ENCODE measurements around the gene KCNQ4. TPM values are rescaled to one million over a fixed set of nuclear protein-coding genes. Genes with fewer than 3 reads are reported as not detected.
A peak's percentile ranks its signal among the peaks of the same experiment; 100 is the strongest.

KCNQ4 gene
- total and polyA plus RNA-seq, 10 of the 15 experiments (the other 5 are each of a cell fraction or from before 2014, with no cell fraction given): 0.04 to 0.18 (median 0.08) TPM; not detected in 2

- RAD21 ChIA-PET (ENCODE audit: unreplicated experiment): interaction anchor here (1.3 kb wide), 1 partner anchor 10 kb away, joined by 4 read pairs; no protein-coding TSS in a partner anchor
- SMC1A ChIA-PET (ENCODE audit: uncharacterized antibody, unreplicated experiment): interaction anchor here (1.4 to 1.5 kb wide), 3 partner anchors 11 to 65 kb away, joined by 3 to 4 read pairs (median 4); no protein-coding TSS in a partner anchor
- no peak overlapping the region for H3K4me3 ChIP-seq
- FAIRE-seq: no peak
- no peaks in the 10 kb centered on the region for H3K36me3 ChIP-seq (ENCODE audit: control insufficient read depth in 2 of 2, insufficient read depth in 2 of 2, low read length in 1 of 2)
- no peaks in the 10 kb centered on the region for H3K4me1 ChIP-seq (ENCODE audit: control insufficient read depth, insufficient read depth, low read length)
- no peaks in the 10 kb centered on the region for H4K20me1 ChIP-seq (ENCODE audit: control insufficient read depth, insufficient read depth)
- H3K9ac ChIP-seq (ENCODE audit: control insufficient read depth, insufficient read depth, low read length): no peak overlapping the region
- CTCF ChIA-PET: interaction anchor here (0.6 to 2.1 kb wide), 3 partner anchors 63 to 355 kb away, joined by 3 to 7 read pairs (median 3); no protein-coding TSS in a partner anchor
- H3K9me3 ChIP-seq (replicated peaks; ENCODE audit: control insufficient read depth, insufficient read depth, low read length): no peaks in the 10 kb centered on the region; the same call in 2 of the 3 replicates
- WGBS (ENCODE audit: insufficient coverage, insufficient replicate concordance, low lambda C conversion rate, missing lambda C conversion rate): 78% methylated on average over 6 of the region's 6 CpGs
- no peak for ATAC-seq
- H3K27ac ChIP-seq (ENCODE audit: control insufficient read depth, insufficient read depth): no peak overlapping the region
- POLR2A ChIA-PET: no interaction called here
- no peaks in the 10 kb centered on the region for H3K79me2 ChIP-seq (ENCODE audit: control insufficient read depth, insufficient read depth, low read length)
- BruUV-seq (replicated peaks): no TSS peak
- intact Hi-C loops (cut with micrococcal nuclease; ENCODE audit: unreplicated experiment): no loop called here
- H3K27me3 ChIP-seq (replicated peaks in 1 of 2; ENCODE audit: control insufficient read depth in 2 of 2, insufficient read depth in 2 of 2, low read length in 1 of 2): no peaks in the 10 kb centered on the region; a peak in 1 of 4 replicates
- no peak for DNase-seq (ENCODE audit: low read depth, low spot score)
- no peak for TF ChIP-seq ATF3 (IDR thresholded peaks at IDR 0.05; ENCODE audit: borderline replicate concordance, extremely low read depth, low read depth, low read length)
- H3K4me2 ChIP-seq (ENCODE audit: control insufficient read depth, insufficient read depth): no peak overlapping the region
- in situ Hi-C loops (cut with MboI): no loop called here
- H2AFZ ChIP-seq (ENCODE audit: control insufficient read depth, low read depth, low read length): no peak overlapping the region
Measured at GRCh38 chr1:40887652-40888051, 104.1 kb downstream of the KCNQ4 start.

MicroRNAs encoded within 50 kb of the gene (microRNA counts, 767-probe panel; counts per million panel counts)
- microRNA hsa-miR-30c-5p (3,199 counts per million, percentile 90 among the panel's probes with 10 or more counts), microRNA hsa-miR-30e-5p (3,779 counts per million, percentile 94 among the panel's probes with 10 or more counts)

Small RNAs within 50 kb of the gene (microRNA-seq; reads per million reads assigned to microRNA genes)
- gene MIR30C1 (189 reads per million, percentile 80 among the genes with 10 or more reads in this experiment), gene MIR30E (13,385 reads per million, percentile 98 among the genes with 10 or more reads in this experiment)

Small RNAs within 50 kb of the gene (small RNA-seq; reads per million reads assigned to genes)
- gene MIR30C1 (164 reads per million, percentile 99 among the genes with 10 or more reads in this experiment), gene MIR30E (12,313 reads per million, percentile 100 among the genes with 10 or more reads in this experiment), gene RN7SL326P (not detected)

Other genes starting within 250 kb of the KCNQ4 start
- gene RIMS3, start 118.1 kb upstream of the KCNQ4 start, total RNA-seq (2014; rRNA removed): 0.45 and 0.49 TPM in 2 replicates
- 0.32 and 0.36 TPM in 2 replicates for gene RIMS3, start 118.1 kb upstream of the KCNQ4 start, total RNA-seq (2014; rRNA removed; fragmentation: Illumina TruSeq; extraction: Trizol)
- gene RIMS3, start 118.1 kb upstream of the KCNQ4 start, total RNA-seq (2021): 0.74 and 0.93 TPM in 2 replicates
- gene RIMS3, start 118.1 kb upstream of the KCNQ4 start, polyA plus RNA-seq (2011; rRNA removed): 3.9 and 4.7 TPM in 2 replicates
- gene RIMS3, start 118.1 kb upstream of the KCNQ4 start, polyA plus RNA-seq (2014; fragmentation: Illumina TruSeq; extraction: Trizol): 0.43 and 0.59 TPM in 2 replicates
- under 1 TPM; 0.02 to 0.09 TPM for gene RIMS3, start 118.1 kb upstream of the KCNQ4 start, polyA plus RNA-seq (2014; fragmentation: Nextera tagmentation; extraction: Ambion mirVana)
- gene RIMS3, start 118.1 kb upstream of the KCNQ4 start, polyA plus RNA-seq (2014; rRNA removed): 0.31 and 0.52 TPM in 2 replicates
- gene RIMS3, start 118.1 kb upstream of the KCNQ4 start, polyA plus RNA-seq (2016; fragmentation: Nextera tagmentation; extraction: Ambion mirVana): 1 to 10 TPM in 1 of 2 experiments, under 1 TPM in 1; 0.29 to 1.0 TPM
- gene NFYC, start 92.1 kb upstream of the KCNQ4 start, total RNA-seq (2014; rRNA removed): 43.1 and 49.0 TPM in 2 replicates
- 24.2 and 26.0 TPM in 2 replicates for gene NFYC, start 92.1 kb upstream of the KCNQ4 start, total RNA-seq (2014; rRNA removed; fragmentation: Illumina TruSeq; extraction: Trizol)
- gene NFYC, start 92.1 kb upstream of the KCNQ4 start, total RNA-seq (2021): 55.0 and 66.6 TPM in 2 replicates
- 57.7 and 84.2 TPM in 2 replicates for gene NFYC, start 92.1 kb upstream of the KCNQ4 start, polyA plus RNA-seq (2011; rRNA removed)
- 52.5 and 69.7 TPM in 2 replicates for gene NFYC, start 92.1 kb upstream of the KCNQ4 start, polyA plus RNA-seq (2014; fragmentation: Illumina TruSeq; extraction: Trizol)
- 1 to 10 TPM; 4.3 to 6.9 TPM for gene NFYC, start 92.1 kb upstream of the KCNQ4 start, polyA plus RNA-seq (2014; fragmentation: Nextera tagmentation; extraction: Ambion mirVana)
- gene NFYC, start 92.1 kb upstream of the KCNQ4 start, polyA plus RNA-seq (2014; rRNA removed): 64.2 and 78.5 TPM in 2 replicates
- 10 to 100 TPM; 64.1 to 70.1 TPM for gene NFYC, start 92.1 kb upstream of the KCNQ4 start, polyA plus RNA-seq (2016; fragmentation: Nextera tagmentation; extraction: Ambion mirVana)
- 0.11 and 0.28 TPM in 2 replicates for gene CITED4, start 78.6 kb downstream of the KCNQ4 start, total RNA-seq (2014; rRNA removed)
- 0.13 TPM in 1 of 2 replicates, not detected in the other for gene CITED4, start 78.6 kb downstream of the KCNQ4 start, total RNA-seq (2014; rRNA removed; fragmentation: Illumina TruSeq; extraction: Trizol)
- 0.56 and 0.64 TPM in 2 replicates for gene CITED4, start 78.6 kb downstream of the KCNQ4 start, total RNA-seq (2021)
- not detected in 2 replicates for gene CITED4, start 78.6 kb downstream of the KCNQ4 start, polyA plus RNA-seq (2011; rRNA removed)
- gene CITED4, start 78.6 kb downstream of the KCNQ4 start, polyA plus RNA-seq (2014; fragmentation: Illumina TruSeq; extraction: Trizol): not detected in 2 replicates
- not detected for gene CITED4, start 78.6 kb downstream of the KCNQ4 start, polyA plus RNA-seq (2014; fragmentation: Nextera tagmentation; extraction: Ambion mirVana)
- 0.24 and 0.52 TPM in 2 replicates for gene CITED4, start 78.6 kb downstream of the KCNQ4 start, polyA plus RNA-seq (2014; rRNA removed)
- not detected for gene CITED4, start 78.6 kb downstream of the KCNQ4 start, polyA plus RNA-seq (2016; fragmentation: Nextera tagmentation; extraction: Ambion mirVana)
- gene CTPS1, start 195.9 kb downstream of the KCNQ4 start, total RNA-seq (2014; rRNA removed): 42.9 and 46.4 TPM in 2 replicates
- gene CTPS1, start 195.9 kb downstream of the KCNQ4 start, total RNA-seq (2014; rRNA removed; fragmentation: Illumina TruSeq; extraction: Trizol): 71.5 and 74.7 TPM in 2 replicates
- 73.8 and 75.8 TPM in 2 replicates for gene CTPS1, start 195.9 kb downstream of the KCNQ4 start, total RNA-seq (2021)
- gene CTPS1, start 195.9 kb downstream of the KCNQ4 start, polyA plus RNA-seq (2011; rRNA removed): 24.0 and 27.5 TPM in 2 replicates
- 106 and 138 TPM in 2 replicates for gene CTPS1, start 195.9 kb downstream of the KCNQ4 start, polyA plus RNA-seq (2014; fragmentation: Illumina TruSeq; extraction: Trizol)
- gene CTPS1, start 195.9 kb downstream of the KCNQ4 start, polyA plus RNA-seq (2014; fragmentation: Nextera tagmentation; extraction: Ambion mirVana): 10 to 100 TPM; 44.8 to 50.9 TPM
- gene CTPS1, start 195.9 kb downstream of the KCNQ4 start, polyA plus RNA-seq (2014; rRNA removed): 49.2 and 49.7 TPM in 2 replicates
- gene CTPS1, start 195.9 kb downstream of the KCNQ4 start, polyA plus RNA-seq (2016; fragmentation: Nextera tagmentation; extraction: Ambion mirVana): 100 to 1,000 TPM in 1 of 2 experiments, 10 to 100 TPM in 1; 97.0 to 101 TPM
- 0.11 and 0.22 TPM in 2 replicates for gene SLFNL1, start 237.9 kb downstream of the KCNQ4 start, total RNA-seq (2014; rRNA removed)
- 0.13 and 0.23 TPM in 2 replicates for gene SLFNL1, start 237.9 kb downstream of the KCNQ4 start, total RNA-seq (2014; rRNA removed; fragmentation: Illumina TruSeq; extraction: Trizol)
- 0.18 and 0.24 TPM in 2 replicates for gene SLFNL1, start 237.9 kb downstream of the KCNQ4 start, total RNA-seq (2021)
- gene SLFNL1, start 237.9 kb downstream of the KCNQ4 start, polyA plus RNA-seq (2011; rRNA removed): 0.16 and 0.18 TPM in 2 replicates
- gene SLFNL1, start 237.9 kb downstream of the KCNQ4 start, polyA plus RNA-seq (2014; fragmentation: Illumina TruSeq; extraction: Trizol): 0.10 TPM in 1 of 2 replicates, not detected in the other
- not detected for gene SLFNL1, start 237.9 kb downstream of the KCNQ4 start, polyA plus RNA-seq (2014; fragmentation: Nextera tagmentation; extraction: Ambion mirVana)
- gene SLFNL1, start 237.9 kb downstream of the KCNQ4 start, polyA plus RNA-seq (2014; rRNA removed): 0.05 and 0.20 TPM in 2 replicates
- under 1 TPM; 0.55 to 0.98 TPM for gene SLFNL1, start 237.9 kb downstream of the KCNQ4 start, polyA plus RNA-seq (2016; fragmentation: Nextera tagmentation; extraction: Ambion mirVana)

Measured in GM12878 (cell line).